Adrenal gland (tissue), 12 donors: ENCODE measurements around the gene NSL1. TPM values are rescaled to one million over a fixed set of nuclear protein-coding genes. Genes with fewer than 3 reads are reported as not detected.

Experiments
- DNase-seq, 7 donors: peaks; one replicate each; pipeline ENCODE4 v3.0.0-alpha.2; 2019 to 2020
- H3K27ac ChIP-seq, 5 donors: fragments of 200-600 bp; sonication (generic) in 4 of 5; 1 replicate in 3 of 5; 2 replicates in 2 of 5; pipeline versions ENCODE4 v1.5.1 to v1.8.0; 2016 to 2020; ENCODE audit warnings: mild to moderate bottlenecking in 1 of 5
- H3K27me3 ChIP-seq: fragments of 200-600 bp; 2 replicates; pipeline ENCODE4 v1.8.0; 2021
- H3K36me3 ChIP-seq, 2 donors: fragments of 200-600 bp; replicated peaks in 1 of 2; 1 replicate in 1 of 2; 2 replicates in 1 of 2; pipeline versions ENCODE4 v1.5.1 to v1.8.0; 2018 to 2022
- H3K4me1 ChIP-seq, 2 donors: fragments of 200-600 bp; replicated peaks in 1 of 2; 1 replicate in 1 of 2; 2 replicates in 1 of 2; pipeline versions ENCODE4 v1.5.1 to v1.8.0; 2018 to 2021
- H3K4me3 ChIP-seq, 4 donors: fragments of 200-600 bp; sonication (generic) in 3 of 4; one replicate each; pipeline ENCODE4 v1.5.1; 2016 to 2018
- H3K9me3 ChIP-seq, 3 donors: fragments of 200-600 bp; sonication (generic) in 1 of 3; replicated peaks in 1 of 3; 1 replicate in 2 of 3; 2 replicates in 1 of 3; pipeline versions ENCODE4 v1.5.1 to v1.8.0; 2016 to 2021
- POLR2A ChIP-seq, 2 donors: fragments of 450-650 bp; IDR thresholded peaks; one replicate each; pipeline ENCODE4 v1.6.1; 2017; ENCODE audit warnings: antibody characterized with exemption in 2 of 2, mild to moderate bottlenecking in 2 of 2, moderate library complexity in 1 of 2
- WGBS, 4 donors: extraction: QIAGEN DNeasy Blood & Tissue Kit in 2 of 4; methylation state at CpG; one replicate each; pipeline versions ENCODE4 v1.1.5 to v1.1.7; 2013 to 2017; 5-methylcytosine and 5-hydroxymethylcytosine counted together
- intact Hi-C, 2 donors: fragments of 100-400 bp; cut with DNase I; formaldehyde crosslinking; loops; one replicate each; pipeline versions ENCODE4 v1.14.1 to v1.15.0; 2022 to 2023
- polyA plus RNA-seq, 3 donors: library from polyadenylated mRNA; stranded (reverse); fragments of 200-250 nt in 2 of 3; fragments of 350-450 nt in 1 of 3; fragmentation: Illumina TruSeq in 1 of 3; extraction: RNeasy Lipid Tissue Mini Kit (QIAGEN cat#74804) in 1 of 3; gene quantifications; one replicate each; pipeline ENCODE4 v1.2.3, GENCODE V29; 2013 to 2014
- total RNA-seq, 9 donors: library from RNA; depleted of rRNA in 4 of 9; stranded (reverse); fragments of >200 nt in 4 of 9; fragments of 120-200 nt in 1 of 9; fragmentation: NEBNext Ultra II Directional in 1 of 9; extraction: Animal tissue kit (Norgen Biotek cat#: 25700) in 1 of 9; gene quantifications; one replicate each; pipeline versions ENCODE4 v1.1.0 to v1.2.4, GENCODE V29; 2013 to 2023
- TF ChIP-seq, protein P1 (sequence below), 6 experiments: fragments of 450-650 bp in 4 of 6; fragments of 200-600 bp in 2 of 6; sonication (generic) in 1 of 6; IDR thresholded peaks; 1 replicate in 5 of 6; 2 replicates in 1 of 6; pipeline versions ENCODE4 v1.5.1 to v1.8.0; 2016 to 2021; ENCODE audit warnings: antibody characterized with exemption in 6 of 6, mild to moderate bottlenecking in 2 of 6, moderate library complexity in 1 of 6
- donor health status: healthy with polysubstance abuse.
- donor health status: Bipolar disorder and iron deficiency.
- donor health status: DM: yes; HTN: yes; CAD: no.
- donor health status: DM: no; HTN: no; CAD: no.
- donor health status: DM: no; HTN: no; CAD: no.
- donor health status: DM: yes; HTN: yes; CAD: no.

The NSL1 gene
- total and polyA plus RNA-seq, 12 donors, result 10.6 to 90.9 (median 29.8) TPM

- H3K36me3 ChIP-seq, result no peaks in the 10 kb centered on the region
- intact Hi-C loops, result no loop called here
- H3K9me3 ChIP-seq, result no peaks in the 10 kb centered on the region
- no peak overlapping the region for H3K4me3 ChIP-seq
- no peak for TF ChIP-seq POLR2A (IDR thresholded peaks at IDR 0.05)
- TF ChIP-seq, protein P1, sequence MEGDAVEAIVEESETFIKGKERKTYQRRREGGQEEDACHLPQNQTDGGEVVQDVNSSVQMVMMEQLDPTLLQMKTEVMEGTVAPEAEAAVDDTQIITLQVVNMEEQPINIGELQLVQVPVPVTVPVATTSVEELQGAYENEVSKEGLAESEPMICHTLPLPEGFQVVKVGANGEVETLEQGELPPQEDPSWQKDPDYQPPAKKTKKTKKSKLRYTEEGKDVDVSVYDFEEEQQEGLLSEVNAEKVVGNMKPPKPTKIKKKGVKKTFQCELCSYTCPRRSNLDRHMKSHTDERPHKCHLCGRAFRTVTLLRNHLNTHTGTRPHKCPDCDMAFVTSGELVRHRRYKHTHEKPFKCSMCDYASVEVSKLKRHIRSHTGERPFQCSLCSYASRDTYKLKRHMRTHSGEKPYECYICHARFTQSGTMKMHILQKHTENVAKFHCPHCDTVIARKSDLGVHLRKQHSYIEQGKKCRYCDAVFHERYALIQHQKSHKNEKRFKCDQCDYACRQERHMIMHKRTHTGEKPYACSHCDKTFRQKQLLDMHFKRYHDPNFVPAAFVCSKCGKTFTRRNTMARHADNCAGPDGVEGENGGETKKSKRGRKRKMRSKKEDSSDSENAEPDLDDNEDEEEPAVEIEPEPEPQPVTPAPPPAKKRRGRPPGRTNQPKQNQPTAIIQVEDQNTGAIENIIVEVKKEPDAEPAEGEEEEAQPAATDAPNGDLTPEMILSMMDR (IDR thresholded peaks at IDR 0.05), result no peak
- H3K27me3 ChIP-seq, result no peaks in the 10 kb centered on the region
- H3K27ac ChIP-seq, result peak overlapping the region in 1 of 5 donors; percentile 38
- no peak for DNase-seq
- H3K4me1 ChIP-seq, result peaks cover 4 to 24% of the 10 kb centered on the region in 2 donors
These were observed 37.8 kb downstream of the NSL1 start for GRCh38 chr1:212753749-212754148.

DNA sequence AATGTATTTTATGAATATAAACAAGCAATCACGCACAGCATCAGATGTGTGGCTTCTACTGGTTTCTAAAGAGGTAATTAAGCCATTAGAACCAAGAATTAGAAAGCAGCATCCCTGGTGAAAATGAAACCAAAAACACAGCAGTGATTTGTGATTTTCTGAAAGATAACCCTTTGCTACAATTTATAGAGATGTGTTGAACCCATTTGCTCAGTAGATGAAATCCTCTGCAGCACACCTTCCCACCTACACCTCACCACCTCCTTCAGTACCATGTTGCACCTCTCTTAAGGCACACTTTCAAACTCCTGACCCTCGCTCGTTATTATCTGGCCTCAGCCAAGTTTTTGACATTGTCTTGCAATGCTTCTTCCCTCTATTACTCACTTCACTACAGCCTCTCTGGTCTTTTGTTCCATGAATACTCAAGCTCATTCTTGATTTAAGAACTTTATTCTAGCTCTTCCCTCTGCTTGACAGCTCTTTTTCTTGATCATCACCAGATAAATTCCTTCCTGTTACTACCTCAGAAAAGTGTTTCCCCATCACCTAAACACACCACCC, 38.6 kb downstream of the NSL1 start:
- no peaks in the 10 kb centered on the region for H3K27me3 ChIP-seq
- TF ChIP-seq POLR2A (IDR thresholded peaks at IDR 0.05), result no peak
- TF ChIP-seq, protein P1 (IDR thresholded peaks at IDR 0.05), result no peak
- H3K36me3 ChIP-seq, result no peaks in the 10 kb centered on the region
- H3K4me3 ChIP-seq, result peak overlapping the region in 1 of 4 donors; percentile 43
- no peak for DNase-seq
- WGBS, 4 donors, result 10 to 33% (median 31%) methylated on average over 3 of the region's 3 CpGs
- H3K9me3 ChIP-seq, result no peaks in the 10 kb centered on the region
- H3K4me1 ChIP-seq, result peaks cover 4 to 24% of the 10 kb centered on the region in 2 donors
- H3K27ac ChIP-seq, result peak overlapping the region in 3 of 5 donors; percentile 38 to 78 (median 48)
- intact Hi-C loops, result no loop called here

GRCh38 chr1:212752252-212752933, 39.2 kb downstream of the NSL1 start:
- 46 to 81% (median 67%) methylated on average over 3 of the region's 3 CpGs for WGBS, 4 donors
- peak overlapping the region in 3 of 5 donors; percentile 38 to 78 (median 48) for H3K27ac ChIP-seq
- intact Hi-C loops, result no loop called here

DNA sequence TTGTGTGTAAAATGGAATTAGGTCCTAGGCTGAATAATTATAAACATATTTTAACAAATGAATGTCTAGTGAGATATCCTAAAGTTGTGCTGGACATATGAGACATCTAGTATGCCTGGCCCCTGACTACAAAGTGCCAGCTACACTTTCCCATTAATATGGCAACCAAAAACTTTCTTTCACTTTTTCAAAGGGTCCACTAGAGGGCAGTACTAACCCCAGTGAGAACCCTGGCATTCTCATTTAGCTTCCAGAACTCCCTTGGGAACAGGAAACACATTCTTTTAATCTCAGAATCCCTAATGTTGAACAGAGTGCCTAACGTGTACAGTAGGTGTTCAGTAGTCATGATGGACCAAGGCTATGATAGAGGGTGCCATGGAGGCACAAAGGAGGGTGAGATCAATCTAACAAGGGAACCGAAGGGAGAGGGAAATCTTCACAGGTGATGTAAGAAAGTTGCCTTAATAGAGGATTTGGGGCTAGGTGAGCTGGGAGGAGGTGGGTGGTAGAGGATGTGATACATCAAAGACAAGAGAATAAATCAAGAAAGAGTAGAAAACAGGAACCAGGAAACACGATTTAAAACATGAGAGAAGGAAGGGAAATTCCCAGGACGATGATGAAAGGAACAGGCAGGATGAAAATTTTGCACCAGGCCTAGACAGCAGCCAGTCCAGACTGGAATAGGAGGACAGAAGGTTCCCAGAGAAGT, 41.6 kb downstream of the NSL1 start:
- 47 to 50% (median 48%) methylated on average over 4 of the region's 4 CpGs for WGBS, 4 donors
- Histone ChIP-seq H3K27me3 (no peaks in the 10 kb centered on the region), H3K9me3 (no peaks in the 10 kb centered on the region), H3K4me1 (peaks cover 4 to 24% of the 10 kb centered on the region in 2 donors), H3K4me3 (no peak overlapping the region), H3K27ac (no peak overlapping the region), H3K36me3 (no peaks in the 10 kb centered on the region)
- peak in 1 of 7 donors; percentile 10 for DNase-seq
- TF ChIP-seq, protein P1 (IDR thresholded peaks at IDR 0.05), result peak; percentile 57 to 80 (median 63)
- no peak for TF ChIP-seq POLR2A (IDR thresholded peaks at IDR 0.05)
- intact Hi-C loops, result no loop called here

More at GRCh38 chr1:212752252-212752933, 39.2 kb downstream of the NSL1 start:
- Histone ChIP-seq H3K4me1 (peaks cover 4 to 24% of the 10 kb centered on the region in 2 donors), H3K36me3 (no peaks in the 10 kb centered on the region), H3K9me3 (no peaks in the 10 kb centered on the region), H3K4me3 (peak overlapping the region in 1 of 4 donors; percentile 43), H3K27me3 (no peaks in the 10 kb centered on the region)
- TF ChIP-seq POLR2A (IDR thresholded peaks at IDR 0.05), result no peak
- TF ChIP-seq, protein P1 (IDR thresholded peaks at IDR 0.05), result no peak
- DNase-seq, result no peak
